HuH-7.5 (cell line): Measurements from ENCODE around the gene EPPIN.

ENCODE experiments used
- DNase-seq: peaks from one replicate; pipeline ENCODE4 v3.0.0; 2011; ENCODE audit warnings: low spot score

The EPPIN gene

GRCh38 chr20:45538209-45538799, 8.9 kb downstream of the EPPIN start:
- DNase-seq: no peak

GRCh38 chr20:45527294-45527693, 19.9 kb downstream of the EPPIN start:
- no peak for DNase-seq

- no peak for DNase-seq
Measured at GRCh38 chr20:45523821-45524220, 23.4 kb downstream of the EPPIN start.

- DNase-seq: no peak
Measured at GRCh38 chr20:45518282-45518681, 28.9 kb downstream of the EPPIN start.

- no peak for DNase-seq
Measured at GRCh38 chr20:45515147-45515913, 31.9 kb downstream of the EPPIN start, which contains the start of gene SPINT3. Gene SPINT3, minus strand, starts transcription at chr20:45515622. Its CDS starts 14 bp downstream, at chr20:45515608.

- DNase-seq: no peak
Measured at GRCh38 chr20:45510242-45510862, 36.8 kb downstream of the EPPIN start.

- DNase-seq: no peak
Measured at GRCh38 chr20:45509091-45509490, 38.1 kb downstream of the EPPIN start.

- DNase-seq: no peak
Measured at GRCh38 chr20:45508068-45508886, 38.9 kb downstream of the EPPIN start.

GRCh38 chr20:45507011-45507820, 40.0 kb downstream of the EPPIN start:
- no peak for DNase-seq

GRCh38 chr20:45506398-45506797, 40.8 kb downstream of the EPPIN start:
- no peak for DNase-seq

GRCh38 chr20:45503403-45503802, 43.8 kb downstream of the EPPIN start:
- no peak for DNase-seq

GRCh38 chr20:45502561-45502960, 44.6 kb downstream of the EPPIN start:
- no peak for DNase-seq

GRCh38 chr20:45501600-45501999, 45.6 kb downstream of the EPPIN start:
- no peak for DNase-seq

GRCh38 chr20:45500022-45500421, 47.2 kb downstream of the EPPIN start:
- no peak for DNase-seq

GRCh38 chr20:45497971-45498494, 49.2 kb downstream of the EPPIN start:
- DNase-seq: no peak

- no peak for DNase-seq
Measured at GRCh38 chr20:45496166-45496565, 51.0 kb downstream of the EPPIN start.

- DNase-seq: no peak
Measured at GRCh38 chr20:45495501-45495941, 51.7 kb downstream of the EPPIN start.
